Naive thymus-derived CD8-positive, alpha-beta T cell (primary cell): ENCODE data around the gene DESI1. TPM values are rescaled to one million over a fixed set of nuclear protein-coding genes. Genes with fewer than 3 reads are reported as not detected.
A peak's percentile ranks its signal among the peaks of the same experiment; 100 is the strongest.
"Not testable (repeated sequence)": the region's sequence is repeated elsewhere in the genome, so short reads cannot be mapped to it uniquely, and the experiment has no call there.

Experiments used
- ATAC-seq, 2 donors: fragments of 150-1000 bp; cut with Tn5 transposase in 1 of 2; sonication (Bioruptor Pico), chemical (Tn5 transposase) in 1 of 2; 1 replicate in 1 of 2; 2 replicates in 1 of 2; pipeline ENCODE4 v1.10.0; 2021; ENCODE audit warnings: mild to moderate bottlenecking in 2 of 2, moderate library complexity in 2 of 2
- POLR2A ChIA-PET: fragments of 350-600 bp; sonication (Branson Sonifier 250); formaldehyde crosslinking; loops from one replicate; lab custom pipeline; 2021; ENCODE audit warnings: antibody characterized with exemption; lab: Charles Lee
- DNase-seq, 10 donors: peaks; one replicate each; pipeline versions ENCODE4 v3.0.0 to v3.0.0-alpha.2; 2020 to 2022
- H3K27ac Mint-ChIP-seq, 10 donors: one replicate each; pipeline ENCODE4 v1.8.0; 2020 to 2022; ENCODE audit warnings: mild to moderate bottlenecking in 10 of 10, mixed read lengths in 10 of 10, moderate library complexity in 4 of 10, inconsistent platforms in 1 of 10
- H3K27me3 Mint-ChIP-seq, 5 donors: one replicate each; pipeline ENCODE4 v1.8.0; 2021 to 2022; ENCODE audit warnings: mixed read lengths in 5 of 5
- H3K36me3 Mint-ChIP-seq, 3 donors: one replicate each; pipeline ENCODE4 v1.8.0; 2020 to 2022; ENCODE audit warnings: mixed read lengths in 3 of 3, mild to moderate bottlenecking in 2 of 3, inconsistent platforms in 1 of 3
- H3K4me1 Mint-ChIP-seq, 4 donors: one replicate each; pipeline ENCODE4 v1.8.0; 2021 to 2022; ENCODE audit warnings: mixed read lengths in 4 of 4
- H3K4me3 Mint-ChIP-seq, 10 donors: one replicate each; pipeline ENCODE4 v1.8.0; 2020 to 2022; ENCODE audit warnings: mild to moderate bottlenecking in 10 of 10, mixed read lengths in 10 of 10, moderate library complexity in 6 of 10, inconsistent platforms in 1 of 10
- H3K9me3 Mint-ChIP-seq, 9 donors: one replicate each; pipeline ENCODE4 v1.8.0; 2020 to 2022; ENCODE audit warnings: mixed read lengths in 9 of 9, mild to moderate bottlenecking in 3 of 9, inconsistent platforms in 1 of 9, moderate library complexity in 1 of 9
- polyA plus RNA-seq, 3 donors: library from polyadenylated mRNA; unstranded; fragments of 300-500 nt; fragmentation: Illumina TruSeq; gene quantifications; one replicate each; pipeline ENCODE4 v1.2.3, GENCODE V29; 2021
- total RNA-seq, 8 experiments: library from RNA in 2 of 8; stranded (reverse) in 2 of 8; gene quantifications; one replicate each; pipeline ENCODE4 v1.2.3 and lab custom pipeline; 2021 to 2026

Gene DESI1
- total and polyA plus RNA-seq, 5 experiments from 2014 or later, result 7.5 to 29.3 (median 13.9) TPM

- H3K27me3 Mint-ChIP-seq, result no peaks in the 10 kb centered on the region
- H3K9me3 Mint-ChIP-seq, result no peaks in the 10 kb centered on the region
- POLR2A ChIA-PET, result no interaction called here
- peaks cover 6 to 8% (median 8%) of the 10 kb centered on the region in 4 donors for H3K4me1 Mint-ChIP-seq
- H3K36me3 Mint-ChIP-seq, result peaks cover 0 to 29% (median 12%) of the 10 kb centered on the region in 3 donors
- peak overlapping the region in 1 of 10 donors; percentile 1 for H3K27ac Mint-ChIP-seq
- ATAC-seq, result no peak
- no peak overlapping the region for H3K4me3 Mint-ChIP-seq
- DNase-seq, result no peak
Measured at GRCh38 chr22:41598081-41598480, 22.8 kb downstream of the DESI1 start.

GRCh38 chr22:41597635-41597953 is 23.2 kb downstream of the DESI1 start:
- peak overlapping the region in 2 of 10 donors; percentile 1 to 27 for H3K27ac Mint-ChIP-seq
- ATAC-seq, result no peak
- POLR2A ChIA-PET, result no interaction called here
- H3K4me3 Mint-ChIP-seq, result no peak overlapping the region
- no peak for DNase-seq
- no peaks in the 10 kb centered on the region for H3K9me3 Mint-ChIP-seq
- H3K4me1 Mint-ChIP-seq, result peaks cover under 1 to 4% (median 3%) of the 10 kb centered on the region in 4 donors
- no peaks in the 10 kb centered on the region for H3K27me3 Mint-ChIP-seq
- peaks cover 0 to 25% (median 7%) of the 10 kb centered on the region in 3 donors for H3K36me3 Mint-ChIP-seq

- Mint-ChIP-seq H3K36me3 (peaks cover 0 to 19% (median 3%) of the 10 kb centered on the region in 3 donors), H3K27ac (peak overlapping the region in 4 of 10 donors; percentile 35 to 87 (median 68)), H3K9me3 (no peaks in the 10 kb centered on the region), H3K27me3 (no peaks in the 10 kb centered on the region), H3K4me1 (no peaks in the 10 kb centered on the region), H3K4me3 (no peak overlapping the region)
- POLR2A ChIA-PET, result no interaction called here
- peak; percentile 64 to 72 for ATAC-seq
- DNase-seq, result peak in 4 of 10 donors; percentile 19 to 31 (median 25)
Measured at GRCh38 chr22:41596776-41597634, 23.8 kb downstream of the DESI1 start.

GRCh38 chr22:41595703-41596102 is 25.1 kb downstream of the DESI1 start:
- ATAC-seq (no peak), DNase-seq (no peak)
- no peaks in the 10 kb centered on the region for H3K27me3 Mint-ChIP-seq
- H3K36me3 Mint-ChIP-seq, result peaks cover 0 to 16% (median 3%) of the 10 kb centered on the region in 3 donors
- peak overlapping the region in 2 of 10 donors; percentile 39 to 63 for H3K27ac Mint-ChIP-seq
- H3K4me3 Mint-ChIP-seq, result peak overlapping the region in 1 of 10 donors; percentile 36
- peaks cover 0 to 1% (median 0%) of the 10 kb centered on the region in 4 donors for H3K4me1 Mint-ChIP-seq
- POLR2A ChIA-PET, result no interaction called here
- no peaks in the 10 kb centered on the region for H3K9me3 Mint-ChIP-seq

GRCh38 chr22:41593336-41593960 is 27.4 kb downstream of the DESI1 start:
- DNase-seq, POLR2A ChIA-PET, H3K36me3 Mint-ChIP-seq, H3K9me3 Mint-ChIP-seq, H3K4me3 Mint-ChIP-seq, ATAC-seq, H3K27me3 Mint-ChIP-seq, H3K27ac Mint-ChIP-seq: not testable (repeated sequence)
- H3K4me1 Mint-ChIP-seq, result peaks cover 2 to 15% (median 13%) of the 10 kb centered on the region in 4 donors

GRCh38 chr22:41589391-41590241 is 31.2 kb downstream of the DESI1 start, which contains the start of gene PMM1:
Gene PMM1 (minus strand): TSS chr22:41589840. CDS start chr22:41589805, 35 bp downstream.
- no peaks in the 10 kb centered on the region for H3K9me3 Mint-ChIP-seq
- POLR2A ChIA-PET, result interaction anchor here (0.7 to 2.2 kb wide), 16 partner anchors 9 to 303 kb away, joined by 3 to 26 read pairs (median 4); partner anchors contain the start of genes ACO2, CCDC134, DESI1 and PHF5A
- H3K27ac Mint-ChIP-seq, result peak within 1 kb of the TSS; percentile 28 to 95 (median 89)
- peaks cover 0 to 10% (median 0%) of the 10 kb centered on the region in 3 donors for H3K36me3 Mint-ChIP-seq
- peak within 1 kb of the TSS; percentile 84 to 96 (median 94) for H3K4me3 Mint-ChIP-seq
- peak; percentile 94 to 97 for ATAC-seq
- no peaks in the 10 kb centered on the region for H3K27me3 Mint-ChIP-seq
- DNase-seq, result peak; percentile 98 to 100 (median 100)
- peaks cover 5 to 30% (median 15%) of the 10 kb centered on the region in 4 donors for H3K4me1 Mint-ChIP-seq

GRCh38 chr22:41587347-41587723 is 33.5 kb downstream of the DESI1 start:
- POLR2A ChIA-PET, result no interaction called here
- ATAC-seq (no peak), DNase-seq (no peak)
- peaks cover 0 to 27% (median 0%) of the 10 kb centered on the region in 3 donors for H3K36me3 Mint-ChIP-seq
- no peaks in the 10 kb centered on the region for H3K9me3 Mint-ChIP-seq
- peaks cover 8 to 30% (median 15%) of the 10 kb centered on the region in 4 donors for H3K4me1 Mint-ChIP-seq
- H3K27me3 Mint-ChIP-seq, result no peaks in the 10 kb centered on the region
- H3K4me3 Mint-ChIP-seq, result peak overlapping the region in 5 of 10 donors; percentile 7 to 94 (median 48)
- H3K27ac Mint-ChIP-seq, result peak overlapping the region in 1 of 10 donors; percentile 43

GRCh38 chr22:41585898-41586297 is 34.9 kb downstream of the DESI1 start:
- no peak for DNase-seq
- Mint-ChIP-seq H3K4me3 (peak overlapping the region in 2 of 10 donors; percentile 30 to 33), H3K27ac (peak overlapping the region in 4 of 10 donors; percentile 9 to 51 (median 42)), H3K4me1 (peaks cover 8 to 29% (median 15%) of the 10 kb centered on the region in 4 donors), H3K27me3 (no peaks in the 10 kb centered on the region), H3K36me3 (peaks cover 0 to 34% (median 0%) of the 10 kb centered on the region in 3 donors), H3K9me3 (no peaks in the 10 kb centered on the region)
- no peak for ATAC-seq
- POLR2A ChIA-PET, result no interaction called here

GRCh38 chr22:41584881-41585280 is 36.0 kb downstream of the DESI1 start:
- Mint-ChIP-seq H3K27ac (peak overlapping the region in 3 of 10 donors; percentile 20 to 62 (median 58)), H3K4me1 (peaks cover 8 to 28% (median 14%) of the 10 kb centered on the region in 4 donors), H3K4me3 (no peak overlapping the region), H3K36me3 (peaks cover 0 to 40% (median 0%) of the 10 kb centered on the region in 3 donors), H3K27me3 (no peaks in the 10 kb centered on the region), H3K9me3 (no peaks in the 10 kb centered on the region)
- POLR2A ChIA-PET, result no interaction called here
- ATAC-seq (no peak), DNase-seq (no peak)

GRCh38 chr22:41582694-41583093 is 38.1 kb downstream of the DESI1 start:
- H3K36me3 Mint-ChIP-seq, result peaks cover 0 to 46% (median 0%) of the 10 kb centered on the region in 3 donors
- peaks cover 0 to 10% (median 6%) of the 10 kb centered on the region in 4 donors for H3K4me1 Mint-ChIP-seq
- no peak overlapping the region for H3K4me3 Mint-ChIP-seq
- no peaks in the 10 kb centered on the region for H3K9me3 Mint-ChIP-seq
- H3K27ac Mint-ChIP-seq, result peak overlapping the region in 1 of 10 donors; percentile 84
- no peaks in the 10 kb centered on the region for H3K27me3 Mint-ChIP-seq
- ATAC-seq (no peak), DNase-seq (no peak)
- POLR2A ChIA-PET, result no interaction called here

- Mint-ChIP-seq H3K27ac (peak overlapping the region in 1 of 10 donors; percentile 27), H3K27me3 (no peaks in the 10 kb centered on the region), H3K4me1 (peaks cover 0 to 6% (median 3%) of the 10 kb centered on the region in 4 donors), H3K4me3 (no peak overlapping the region), H3K9me3 (no peaks in the 10 kb centered on the region), H3K36me3 (peaks cover 0 to 49% (median 2%) of the 10 kb centered on the region in 3 donors)
- ATAC-seq (no peak), DNase-seq (no peak)
- POLR2A ChIA-PET, result interaction anchor here (1.1 to 1.2 kb wide), 2 partner anchors 10 to 41 kb away, joined by 3 read pairs; partner anchors contain the start of genes DESI1 and XRCC6
Measured at GRCh38 chr22:41579997-41580355, 40.9 kb downstream of the DESI1 start.
